Measurements from ENCODE around the gene FBXO44.

Gene FBXO44

GRCh38 chr1:11610629-11611180 lies 44.0 kb upstream of the FBXO44 start:
- Histone ChIP-seq H3K4me3 (ENCODE audit: low read depth, low read length) (no peak overlapping the region), H3K9me3 (ENCODE audit: control insufficient read depth, insufficient read depth, low read depth, low read length) (no peaks in the 10 kb centered on the region), H3K36me3 (ENCODE audit: control insufficient read depth in 2 of 2, insufficient read depth in 1 of 2, low read length in 2 of 2) (no peaks in the 10 kb centered on the region), H3K4me1 (ENCODE audit: control insufficient read depth, insufficient read depth, low read length) (no peaks in the 10 kb centered on the region), H3K27ac (ENCODE audit: extremely low read depth, low read depth, low read length) (no peak overlapping the region)
- ChIA-PET POLR2A (interaction anchor here (0.7 kb wide), 1 partner anchor 519 kb away, joined by 3 read pairs; no protein-coding TSS in a partner anchor), CTCF (interaction anchor here (1.1 to 1.2 kb wide), 2 partner anchors 31 to 246 kb away, joined by 4 to 5 read pairs; no protein-coding TSS in a partner anchor)
- peak; percentile 90 for TF ChIP-seq ZFHX2 (tag by site-specific recombination; conservative IDR thresholded peaks at IDR 0.05)
- no peak for TF ChIP-seq ZBTB48 (tag by site-specific recombination; IDR thresholded peaks at IDR 0.05)
- TF ChIP-seq REST (tag by site-specific recombination; IDR thresholded peaks at IDR 0.05), result no peak
- no peak for TF ChIP-seq ZNF366 (tag by site-specific recombination; conservative IDR thresholded peaks at IDR 0.05)
- TF ChIP-seq TSHZ1 (tag by site-specific recombination; IDR thresholded peaks at IDR 0.05; ENCODE audit: borderline replicate concordance), result no peak
- peak; percentile 87 for TF ChIP-seq EGR2 (tag by site-specific recombination; IDR thresholded peaks at IDR 0.05; ENCODE audit: low read depth)

- Histone ChIP-seq H3K4me1 (ENCODE audit: control insufficient read depth, insufficient read depth, low read length) (no peaks in the 10 kb centered on the region), H3K4me3 (ENCODE audit: low read depth, low read length) (no peak overlapping the region), H3K9me3 (ENCODE audit: control insufficient read depth, insufficient read depth, low read depth, low read length) (no peaks in the 10 kb centered on the region), H3K27ac (ENCODE audit: extremely low read depth, low read depth, low read length) (no peak overlapping the region), H3K36me3 (ENCODE audit: control insufficient read depth in 2 of 2, insufficient read depth in 1 of 2, low read length in 2 of 2) (no peaks in the 10 kb centered on the region)
- ChIA-PET POLR2A (interaction anchor here (0.7 kb wide), 1 partner anchor 520 kb away, joined by 3 read pairs; no protein-coding TSS in a partner anchor), CTCF (interaction anchor here (0.6 to 1.2 kb wide), 3 partner anchors 30 to 247 kb away, joined by 3 to 5 read pairs (median 4); no protein-coding TSS in a partner anchor)
- TF ChIP-seq ZSCAN18 (tag by site-specific recombination; IDR thresholded peaks at IDR 0.05) (no peak), ZBTB11 (tag by site-specific recombination; conservative IDR thresholded peaks at IDR 0.05; ENCODE audit: low read depth) (no peak), ZNF704 (tag by site-specific recombination; IDR thresholded peaks at IDR 0.05) (no peak), REST (tag by site-specific recombination; IDR thresholded peaks at IDR 0.05) (no peak), ZFP41 (tag by site-specific recombination; IDR thresholded peaks at IDR 0.05; ENCODE audit: borderline replicate concordance) (no peak), ZNF692 (tag by site-specific recombination; IDR thresholded peaks at IDR 0.05) (no peak)
Observed at GRCh38 chr1:11611638-11612327, 42.9 kb upstream of the FBXO44 start.
